Panc1 (cell line): ENCODE measurements around the gene OGG1.

Experiments used
- CTCF ChIP-seq: fragments of 450-650 bp; IDR thresholded peaks from 2 replicates; pipeline ENCODE4 v1.5.1; 2017; ENCODE audit warnings: mild to moderate bottlenecking
- POLR2AphosphoS5 ChIP-seq: IDR thresholded peaks from 2 replicates; pipeline ENCODE4 v1.6.1; 2012; ENCODE audit warnings: mild to moderate bottlenecking, low read depth, low read length, moderate library complexity
- REST ChIP-seq, 2 experiments: IDR thresholded peaks; 2 replicates each; pipeline ENCODE4 v1.6.1; 2011 to 2012; ENCODE audit warnings: low read depth in 2 of 2, control low read depth in 1 of 2, low read length in 1 of 2, mild to moderate bottlenecking in 1 of 2, moderate library complexity in 1 of 2; ENCODE audit not compliant: insufficient read depth in 1 of 2
- SIN3A ChIP-seq: IDR thresholded peaks from 2 replicates; pipeline ENCODE4 v1.6.1; 2012; ENCODE audit warnings: low read depth, mild to moderate bottlenecking, low read length, moderate library complexity, borderline replicate concordance; ENCODE audit not compliant: insufficient read depth

GRCh38 chr3:9727743-9728142 lies 22.0 kb upstream of the OGG1 start:
- TF ChIP-seq CTCF (no peak), SIN3A (no peak), POLR2AphosphoS5 (no peak), REST (IDR thresholded peaks at IDR 0.05; ENCODE audit: insufficient read depth in 1 of 2, low read depth in 2 of 2, low read length in 1 of 2) (no peak)
